ENCODE measurements around the gene CFAP299.

GRCh38 chr4:80788798-80789197 is 453.3 kb downstream of the CFAP299 start:
- TF ChIP-seq EZH2 (IDR thresholded peaks at IDR 0.05; ENCODE audit: borderline replicate concordance, low read depth, low read length, severe bottlenecking), result no peak
- TF ChIP-seq CTCF (IDR thresholded peaks at IDR 0.05; ENCODE audit: extremely low read depth in 1 of 2, insufficient read depth in 1 of 2, low read depth in 1 of 2, low read length in 2 of 2), result no peak
- TF ChIP-seq POLR2A (IDR thresholded peaks at IDR 0.05; ENCODE audit: low read depth, low read length), result no peak
- TF ChIP-seq MAX (IDR thresholded peaks at IDR 0.05; ENCODE audit: insufficient read depth, insufficient read length), result no peak
- TF ChIP-seq JUN (IDR thresholded peaks at IDR 0.05; ENCODE audit: borderline replicate concordance, insufficient read depth, insufficient read length, low read depth), result no peak
- TF ChIP-seq POLR2AphosphoS5 (IDR thresholded peaks at IDR 0.05; ENCODE audit: insufficient read depth, low read depth, low read length), result no peak
- TF ChIP-seq FOS (IDR thresholded peaks at IDR 0.05; ENCODE audit: borderline replicate concordance, insufficient read depth, low read length), result no peak

Measured in endothelial cell of umbilical vein (primary cell).